HG02852 (cell line): ENCODE measurements around the gene ZNF552.
"Not testable (repeated sequence)": the region's sequence is repeated elsewhere in the genome, so short reads cannot be mapped to it uniquely, and the experiment has no call there.

Source experiments
- ATAC-seq: cut with Tn5 transposase; IDR thresholded peaks from one replicate; pipeline ENCODE4 v1.9.1; 2021; ENCODE audit warnings: mild to moderate bottlenecking, moderate library complexity; ENCODE audit not compliant: unreplicated experiment

Gene ZNF552

DNA sequence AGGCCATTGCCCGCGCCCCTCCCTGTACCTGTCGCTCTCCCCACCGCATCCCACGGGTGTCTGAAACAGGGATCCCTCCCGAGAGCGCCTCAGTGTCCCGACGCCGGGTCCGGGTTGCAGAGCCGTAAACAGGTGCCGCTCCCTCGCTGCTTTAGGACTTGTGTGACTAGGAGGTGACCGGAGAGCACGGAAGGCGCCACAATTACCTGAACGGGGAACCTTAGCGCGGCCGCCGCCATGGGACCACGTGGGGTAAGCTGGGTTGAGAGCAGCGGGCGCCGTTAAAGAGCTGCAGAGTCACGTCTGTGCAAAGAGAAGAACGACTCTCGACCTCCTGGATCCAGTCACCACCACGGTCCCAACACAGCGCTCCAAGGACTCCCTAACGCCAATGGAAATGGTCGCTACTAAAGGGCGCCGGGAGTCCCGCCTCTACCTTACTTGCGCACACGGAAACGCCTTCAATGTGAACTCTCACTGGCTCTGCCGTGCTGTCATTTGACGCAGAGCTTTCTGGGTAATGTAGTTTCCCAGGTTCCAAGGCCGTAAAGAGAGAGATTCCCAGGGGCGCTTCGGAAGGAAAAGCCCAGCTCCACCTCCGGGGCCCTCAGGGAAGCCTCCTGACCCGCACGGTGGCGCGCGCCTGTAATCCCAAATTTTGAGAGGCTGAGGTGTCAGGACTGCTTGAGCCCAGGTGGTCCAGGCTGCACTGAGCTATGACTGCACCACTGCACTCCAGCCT, at the start of gene ZNF552:
Gene ZNF552, minus strand, starts transcription at position 409 of the 742 bp plus-strand sequence. Its CDS starts 170 bp downstream, at position 239.
- peak; percentile 67 for ATAC-seq

DNA sequence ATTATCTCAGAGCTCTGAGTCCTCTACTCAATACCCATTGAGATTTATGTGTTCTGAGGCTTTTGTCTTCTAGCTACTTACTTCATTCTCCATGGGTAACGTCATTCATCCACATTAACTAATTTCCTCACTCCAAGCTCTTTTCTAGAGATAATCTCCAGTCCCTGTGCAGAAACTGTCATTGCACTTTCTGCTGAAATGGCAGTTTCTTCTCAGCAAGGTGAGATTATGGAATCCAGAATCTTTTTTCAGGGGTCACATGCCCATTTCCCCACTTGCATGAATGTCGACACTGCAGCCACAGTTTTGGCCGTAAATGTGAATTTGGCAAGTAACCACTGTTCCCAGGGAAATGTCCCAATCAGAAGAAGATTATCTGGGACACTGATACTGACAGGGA, 47.6 kb upstream of the ZNF552 start:
- ATAC-seq: not testable (repeated sequence)

DNA sequence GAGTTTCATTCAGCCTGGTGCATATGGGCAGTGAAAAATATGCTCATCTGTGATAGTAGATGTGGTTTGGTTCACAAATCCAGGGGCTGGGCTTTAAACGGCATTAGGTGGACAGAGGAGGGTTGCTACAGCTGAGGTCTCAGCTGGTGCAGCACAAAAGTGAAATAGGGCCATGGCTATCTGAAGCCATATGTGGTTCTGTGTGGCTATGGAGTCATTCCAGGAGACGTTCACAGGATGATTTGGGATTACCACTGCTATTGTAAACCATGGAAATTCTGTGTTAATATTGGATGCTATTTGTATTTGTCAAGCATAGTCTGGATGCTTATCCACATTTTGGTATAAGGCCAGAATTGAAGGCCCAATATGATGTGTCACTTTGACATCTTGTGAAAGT, 39.4 kb upstream of the ZNF552 start:
- ATAC-seq: not testable (repeated sequence)

DNA sequence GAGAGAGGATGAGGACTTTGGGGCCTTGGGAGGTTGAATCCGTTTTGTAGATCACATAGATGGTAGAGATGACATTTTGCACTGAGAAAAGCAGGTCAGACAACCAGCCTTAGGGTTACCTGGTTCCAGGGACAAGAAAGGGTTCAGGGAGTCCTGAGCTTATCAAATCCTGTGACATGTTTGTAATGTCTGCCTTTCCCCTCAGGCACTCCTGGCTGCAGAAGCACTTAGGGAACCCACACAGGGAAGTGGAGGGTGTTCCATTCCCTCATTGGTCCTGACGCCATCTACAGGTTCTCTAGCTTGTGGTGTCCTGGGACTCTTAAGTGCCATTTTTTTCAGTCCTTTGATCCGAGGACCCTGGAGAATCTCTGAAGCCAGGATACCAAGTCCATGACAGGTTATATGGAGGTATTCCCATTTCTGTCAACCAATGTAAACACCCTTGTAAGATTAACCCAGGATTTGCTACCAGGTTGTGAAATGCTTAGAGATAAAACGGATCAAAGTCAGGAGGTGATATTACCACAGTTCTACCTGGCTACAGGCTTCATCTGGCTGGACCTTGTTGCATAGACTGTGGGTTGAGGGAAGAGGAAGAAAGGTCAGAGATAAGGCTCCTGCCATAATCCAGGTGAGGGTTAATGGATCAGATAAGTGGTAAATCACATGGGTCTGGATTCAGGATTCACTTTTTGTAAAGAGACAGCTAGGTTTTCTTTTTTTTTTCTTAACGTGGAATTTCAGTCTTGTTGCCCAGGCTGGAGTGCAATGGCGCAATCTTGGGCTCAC, 37.3 kb upstream of the ZNF552 start:
- not testable (repeated sequence) for ATAC-seq

DNA sequence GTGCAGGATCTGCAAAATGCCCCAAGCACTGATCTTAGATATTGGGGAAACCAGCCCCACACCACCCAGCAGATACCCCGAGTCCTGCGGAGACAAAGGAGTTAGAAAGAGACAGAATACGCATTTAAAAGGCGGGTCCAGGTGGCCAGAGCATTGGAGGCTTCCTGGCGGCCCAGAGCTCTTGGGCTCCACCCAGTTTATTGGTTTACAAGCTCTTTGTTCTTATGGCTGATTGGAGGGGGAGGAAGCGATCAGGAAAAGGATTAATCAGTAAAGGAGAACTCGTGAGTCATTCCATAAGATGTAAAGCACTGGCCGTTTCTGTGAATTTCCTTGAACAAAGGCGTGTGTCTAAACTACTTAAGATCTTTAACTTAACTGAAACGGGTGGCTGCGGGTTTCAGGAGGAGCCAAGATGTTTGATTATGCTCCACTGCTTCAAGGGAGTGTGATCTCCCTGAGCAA, 35.9 kb upstream of the ZNF552 start:
- ATAC-seq: no peak

DNA sequence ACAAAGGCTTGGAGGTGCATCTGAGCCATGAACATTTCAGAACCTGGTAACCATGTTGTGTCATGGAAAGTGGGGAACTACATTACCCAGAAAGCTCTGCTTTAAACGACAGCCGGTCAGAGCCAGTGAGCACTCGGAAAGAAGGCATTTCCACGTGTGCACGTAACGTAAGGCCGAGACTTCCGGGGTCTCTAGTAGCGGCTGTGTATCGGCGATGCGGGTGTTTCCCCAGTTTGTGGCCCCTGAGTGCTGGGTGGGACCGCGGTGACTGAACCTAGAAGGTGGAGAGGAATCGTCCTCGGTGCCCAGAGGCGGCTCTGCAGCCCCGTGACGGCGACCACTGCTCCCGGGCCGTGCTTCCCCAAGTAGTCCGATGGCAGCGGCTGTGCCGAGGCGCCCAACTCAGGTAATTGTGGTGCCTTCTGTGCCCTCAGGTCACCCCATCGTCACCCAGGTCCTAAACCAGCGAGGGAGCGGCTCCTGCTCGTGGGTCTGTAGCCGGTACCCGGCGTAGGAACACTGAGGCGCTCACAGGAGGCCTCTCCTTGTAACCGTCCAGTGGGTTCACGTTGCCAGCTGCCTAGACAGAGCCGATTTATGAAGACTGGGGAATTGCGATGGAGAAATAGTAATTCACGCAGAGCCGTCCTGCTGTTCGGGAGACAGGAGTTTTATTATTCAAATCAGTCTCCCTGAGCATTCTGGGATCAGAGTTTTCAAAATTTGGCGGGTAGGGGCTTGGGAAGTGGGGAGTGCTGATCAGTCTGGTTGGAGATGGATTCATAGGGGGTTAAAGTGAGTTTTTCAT, 35.2 kb upstream of the ZNF552 start, which contains the start of gene ZNF587:
Gene ZNF587, plus strand, starts transcription at position 194 of the 808 bp plus-strand sequence. Its CDS starts 180 bp downstream, at position 374.
- ATAC-seq: peak; percentile 97

GRCh38 chr19:57849162-57849665, 34.5 kb upstream of the ZNF552 start:
- peak; percentile 19 for ATAC-seq

GRCh38 chr19:57847164-57847563, 32.5 kb upstream of the ZNF552 start:
- not testable (repeated sequence) for ATAC-seq

GRCh38 chr19:57841122-57841763, 26.5 kb upstream of the ZNF552 start:
- no peak for ATAC-seq

DNA sequence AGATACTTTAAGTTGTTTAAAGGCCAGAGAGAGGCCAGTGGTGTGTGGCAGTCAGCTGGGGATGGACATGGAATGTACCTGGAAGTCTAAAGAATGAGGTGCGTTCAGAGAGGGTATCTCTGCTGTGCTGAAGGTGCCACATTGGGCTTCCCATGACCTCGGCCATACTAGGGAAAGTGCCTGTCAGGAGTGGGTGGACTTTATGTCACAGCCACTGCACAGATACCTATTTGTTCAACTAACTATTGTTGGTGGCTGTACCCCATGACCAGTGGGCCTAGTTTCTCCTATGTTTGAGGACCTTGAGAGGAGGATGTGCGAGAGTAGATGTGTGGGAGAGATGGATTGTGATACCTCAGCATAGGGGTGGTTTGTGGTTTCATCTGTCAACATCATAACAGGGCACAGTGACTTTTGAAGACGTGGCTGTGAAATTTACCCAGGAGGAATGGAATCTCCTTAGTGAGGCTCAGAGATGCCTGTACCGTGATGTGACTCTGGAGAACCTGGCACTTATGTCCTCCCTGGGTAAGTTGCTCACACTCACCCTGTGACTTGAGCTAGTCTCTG, 24.0 kb upstream of the ZNF552 start:
- ATAC-seq: not testable (repeated sequence)

DNA sequence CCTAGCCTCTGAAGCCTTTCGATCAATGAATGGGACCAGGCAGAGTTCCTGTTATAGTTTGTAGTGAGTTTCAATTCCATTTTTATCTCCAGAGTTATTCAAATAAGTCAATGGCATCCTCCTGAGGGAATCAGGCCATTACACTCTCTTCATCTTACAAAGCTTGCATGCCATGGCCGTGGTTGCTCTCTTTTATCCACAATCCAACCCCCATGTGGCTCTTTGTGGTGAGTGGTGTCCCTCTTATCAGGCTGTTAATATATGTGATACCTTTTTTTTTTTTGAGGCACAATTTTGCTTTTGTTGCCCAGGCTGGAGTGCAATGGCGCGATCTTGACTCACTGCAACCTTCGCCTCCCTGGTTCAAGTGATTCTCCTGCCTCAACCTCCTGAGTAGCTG, 22.3 kb upstream of the ZNF552 start:
- ATAC-seq: not testable (repeated sequence)

- no peak for ATAC-seq
These were observed 15.4 kb upstream of the ZNF552 start, which contains the start of gene ZNF587B for GRCh38 chr19:57830071-57830602. ZNF587B (plus strand) TSS chr19:57830299; CDS start chr19:57830529, 230 bp downstream.

DNA sequence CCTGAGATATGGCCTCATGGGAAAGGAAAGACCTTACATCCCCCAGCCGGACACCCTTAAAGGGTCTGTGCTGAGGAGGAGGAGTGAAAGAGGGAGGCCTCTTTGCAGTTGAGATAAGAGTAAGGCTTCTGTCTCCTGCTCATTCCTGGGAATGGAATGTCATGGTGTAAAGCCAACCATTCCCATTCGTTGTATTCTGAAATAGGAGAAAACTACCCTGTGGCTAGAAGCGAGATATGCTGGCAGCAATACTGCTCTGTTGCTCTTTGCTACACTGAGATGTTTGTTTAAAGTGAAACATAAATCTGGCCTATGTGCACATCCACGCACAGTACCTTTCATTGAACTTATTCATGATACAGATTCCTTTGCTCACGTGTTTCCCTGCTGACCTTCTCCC, 14.6 kb upstream of the ZNF552 start:
- ATAC-seq: no peak

DNA sequence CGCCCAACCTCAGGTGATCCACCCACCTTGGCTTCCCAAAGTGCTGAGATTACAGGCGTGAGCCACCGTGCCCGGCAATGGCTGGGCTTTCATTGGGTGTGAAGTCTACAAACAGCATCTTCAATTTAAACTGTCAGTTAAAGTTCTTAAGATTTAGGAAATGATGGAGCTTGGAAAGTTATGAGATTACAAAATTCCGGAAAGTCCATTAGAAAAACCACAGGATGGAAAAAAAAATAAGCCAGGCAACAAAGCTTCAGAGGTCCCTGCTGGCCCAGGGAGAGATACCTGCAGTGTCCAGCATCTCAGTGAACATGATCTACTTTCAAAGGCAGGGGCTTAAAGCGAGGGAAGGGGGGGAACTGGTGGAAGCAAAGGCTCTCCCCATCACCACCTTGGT, 10.8 kb upstream of the ZNF552 start:
- ATAC-seq: no peak

- ATAC-seq: not testable (repeated sequence)
These were observed 8.9 kb upstream of the ZNF552 start for GRCh38 chr19:57823608-57824007.

GRCh38 chr19:57823155-57823554, 8.4 kb upstream of the ZNF552 start:
- not testable (repeated sequence) for ATAC-seq

DNA sequence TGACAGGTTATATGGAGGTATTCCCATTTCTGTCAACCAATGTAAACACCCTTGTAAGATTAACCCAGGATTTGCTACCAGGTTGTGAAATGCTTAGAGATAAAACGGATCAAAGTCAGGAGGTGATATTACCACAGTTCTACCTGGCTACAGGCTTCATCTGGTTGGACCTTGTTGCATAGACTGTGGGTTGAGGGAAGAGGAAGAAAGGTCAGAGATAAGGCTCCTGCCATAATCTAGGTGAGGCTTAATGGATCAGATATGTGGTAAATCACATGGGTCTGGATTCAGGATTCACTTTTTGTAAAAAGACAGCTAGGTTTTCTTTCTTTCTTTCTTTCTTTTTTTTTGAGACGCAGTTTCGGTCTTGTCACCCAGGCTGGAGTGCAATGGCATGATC, 6.8 kb upstream of the ZNF552 start:
- ATAC-seq: not testable (repeated sequence)

DNA sequence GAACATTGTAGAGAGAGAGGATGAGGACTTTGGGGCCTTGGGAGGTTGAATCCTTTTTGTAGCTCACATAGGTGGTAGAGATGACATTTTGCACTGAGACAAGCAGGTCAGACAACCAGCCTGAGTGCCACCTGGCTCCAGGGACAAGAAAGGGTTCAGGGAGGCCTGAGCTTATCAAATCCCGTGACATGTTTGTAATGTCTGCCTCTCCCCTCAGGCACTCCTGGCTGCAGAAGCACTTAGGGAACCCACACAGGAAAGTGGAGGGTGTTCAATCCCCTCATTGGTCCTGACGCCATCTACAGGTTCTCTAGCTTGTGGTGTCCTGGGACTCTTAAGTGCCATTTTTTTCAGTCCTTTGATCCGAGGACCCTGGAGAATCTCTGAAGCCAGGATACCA, 6.4 kb upstream of the ZNF552 start:
- not testable (repeated sequence) for ATAC-seq

DNA sequence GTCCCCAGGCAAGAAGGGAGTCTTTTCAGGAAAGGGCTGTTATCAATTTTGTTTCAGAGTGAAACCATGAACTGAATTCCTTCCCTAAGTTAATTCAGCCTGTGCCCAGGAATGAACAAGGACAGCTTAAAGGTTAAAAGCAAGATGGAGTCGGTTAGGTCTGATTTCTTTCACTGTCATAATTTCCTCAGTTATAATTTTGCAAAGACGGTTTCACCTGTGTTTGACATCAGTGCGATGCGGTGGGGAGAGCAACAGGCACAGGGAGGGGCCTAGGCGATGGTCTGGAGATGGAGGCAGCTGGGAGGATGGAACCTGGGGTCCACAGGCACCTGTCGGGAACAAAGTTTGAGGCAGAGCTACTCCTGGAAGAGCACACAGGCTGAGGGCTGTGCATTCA, 5.9 kb upstream of the ZNF552 start:
- no peak for ATAC-seq
